HCT116 (cell line): Measurements from ENCODE around the gene POLR3GL.

Experiments used
- CEBPB ChIP-seq: IDR thresholded peaks from 2 replicates; pipeline ENCODE4 v1.6.1; 2012; ENCODE audit warnings: low read depth
- CTCF ChIP-seq, 3 experiments: fragments of 200-600 bp in 1 of 3; sonication (generic) in 1 of 3; IDR thresholded peaks in 2 of 3; conservative IDR thresholded peaks in 1 of 3; 2 replicates each; pipeline ENCODE4 v1.5.1; 2012 to 2017; ENCODE audit warnings: low read depth in 2 of 3, low read length in 2 of 3, antibody characterized with exemption in 1 of 3, borderline replicate concordance in 1 of 3, control low read depth in 1 of 3, mild to moderate bottlenecking in 1 of 3, mixed read lengths in 1 of 3, mixed run types in 1 of 3, moderate library complexity in 1 of 3; ENCODE audit not compliant: insufficient read depth in 1 of 3
- EGR1 ChIP-seq: IDR thresholded peaks from 2 replicates; pipeline ENCODE4 v1.6.1; 2012; ENCODE audit warnings: low read depth
- EZH2 ChIP-seq: fragments of 200-600 bp; sonication (generic); IDR thresholded peaks from 2 replicates; pipeline ENCODE4 v1.6.1; 2017; ENCODE audit warnings: antibody characterized with exemption, mixed run types
- FOSL1 ChIP-seq: IDR thresholded peaks from 2 replicates; pipeline ENCODE4 v1.6.1; 2012; ENCODE audit warnings: low read depth
- JUND ChIP-seq: IDR thresholded peaks from 2 replicates; pipeline ENCODE4 v1.6.1; 2012
- POLR2A ChIP-seq: IDR thresholded peaks from 2 replicates; pipeline ENCODE4 v1.7.0; 2011; ENCODE audit warnings: borderline replicate concordance; ENCODE audit not compliant: insufficient read depth, insufficient read length; ENCODE audit errors: extremely low read depth
- POLR2AphosphoS5 ChIP-seq: IDR thresholded peaks from 2 replicates; pipeline ENCODE4 v1.6.1; 2011; ENCODE audit warnings: mild to moderate bottlenecking, low read depth, low read length, moderate library complexity
- SIN3A ChIP-seq: IDR thresholded peaks from 2 replicates; pipeline ENCODE4 v1.6.1; 2012; ENCODE audit warnings: low read depth
- SP1 ChIP-seq: IDR thresholded peaks from 2 replicates; pipeline ENCODE4 v1.6.1; 2012; ENCODE audit warnings: low read depth
- SRF ChIP-seq: IDR thresholded peaks from 2 replicates; pipeline ENCODE4 v1.6.1; 2012; ENCODE audit warnings: low read depth
- TF ChIP-seq, protein P1 (sequence below): IDR thresholded peaks from 2 replicates; pipeline ENCODE4 v1.6.1; 2012
- TF ChIP-seq, protein P2 (sequence below): IDR thresholded peaks from 2 replicates; pipeline ENCODE4 v1.6.1; 2012
- TF ChIP-seq, protein P3 (sequence below): IDR thresholded peaks from 2 replicates; pipeline ENCODE4 v1.6.1; 2012; ENCODE audit warnings: low read depth

DNA sequence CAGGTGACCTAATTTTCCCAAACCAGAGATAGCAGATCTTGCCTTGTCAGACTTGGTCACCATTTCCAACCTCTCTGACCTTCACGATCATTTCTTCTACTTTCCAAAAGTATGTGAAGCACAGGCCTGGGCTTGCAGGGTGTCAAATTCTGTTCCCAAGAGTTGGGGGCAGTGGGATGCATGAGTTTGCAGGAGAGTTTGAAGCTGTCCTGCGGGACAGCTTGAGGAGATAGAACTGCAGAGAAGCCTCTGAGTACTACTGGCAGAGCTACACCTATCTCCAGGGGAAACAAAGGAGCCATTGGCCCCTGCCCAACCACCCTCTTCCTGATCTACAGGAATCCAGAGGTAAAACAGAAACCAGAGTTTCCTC is 20.6 kb downstream of the POLR3GL start:
- no peak for TF ChIP-seq CTCF (IDR thresholded peaks at IDR 0.05 in 2 of 3, conservative IDR thresholded peaks at IDR 0.05 in 1 of 3; ENCODE audit: borderline replicate concordance in 1 of 3, insufficient read depth in 1 of 3, low read depth in 2 of 3, low read length in 2 of 3)
- TF ChIP-seq POLR2AphosphoS5 = no peak
- TF ChIP-seq, protein P1, sequence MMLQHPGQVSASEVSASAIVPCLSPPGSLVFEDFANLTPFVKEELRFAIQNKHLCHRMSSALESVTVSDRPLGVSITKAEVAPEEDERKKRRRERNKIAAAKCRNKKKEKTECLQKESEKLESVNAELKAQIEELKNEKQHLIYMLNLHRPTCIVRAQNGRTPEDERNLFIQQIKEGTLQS = no peak
- no peak for TF ChIP-seq EGR1
- TF ChIP-seq, protein P2, sequence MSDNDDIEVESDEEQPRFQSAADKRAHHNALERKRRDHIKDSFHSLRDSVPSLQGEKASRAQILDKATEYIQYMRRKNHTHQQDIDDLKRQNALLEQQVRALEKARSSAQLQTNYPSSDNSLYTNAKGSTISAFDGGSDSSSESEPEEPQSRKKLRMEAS = no peak
- TF ChIP-seq SIN3A = no peak
- TF ChIP-seq SRF = no peak
- no peak for TF ChIP-seq FOSL1
- TF ChIP-seq, protein P3, sequence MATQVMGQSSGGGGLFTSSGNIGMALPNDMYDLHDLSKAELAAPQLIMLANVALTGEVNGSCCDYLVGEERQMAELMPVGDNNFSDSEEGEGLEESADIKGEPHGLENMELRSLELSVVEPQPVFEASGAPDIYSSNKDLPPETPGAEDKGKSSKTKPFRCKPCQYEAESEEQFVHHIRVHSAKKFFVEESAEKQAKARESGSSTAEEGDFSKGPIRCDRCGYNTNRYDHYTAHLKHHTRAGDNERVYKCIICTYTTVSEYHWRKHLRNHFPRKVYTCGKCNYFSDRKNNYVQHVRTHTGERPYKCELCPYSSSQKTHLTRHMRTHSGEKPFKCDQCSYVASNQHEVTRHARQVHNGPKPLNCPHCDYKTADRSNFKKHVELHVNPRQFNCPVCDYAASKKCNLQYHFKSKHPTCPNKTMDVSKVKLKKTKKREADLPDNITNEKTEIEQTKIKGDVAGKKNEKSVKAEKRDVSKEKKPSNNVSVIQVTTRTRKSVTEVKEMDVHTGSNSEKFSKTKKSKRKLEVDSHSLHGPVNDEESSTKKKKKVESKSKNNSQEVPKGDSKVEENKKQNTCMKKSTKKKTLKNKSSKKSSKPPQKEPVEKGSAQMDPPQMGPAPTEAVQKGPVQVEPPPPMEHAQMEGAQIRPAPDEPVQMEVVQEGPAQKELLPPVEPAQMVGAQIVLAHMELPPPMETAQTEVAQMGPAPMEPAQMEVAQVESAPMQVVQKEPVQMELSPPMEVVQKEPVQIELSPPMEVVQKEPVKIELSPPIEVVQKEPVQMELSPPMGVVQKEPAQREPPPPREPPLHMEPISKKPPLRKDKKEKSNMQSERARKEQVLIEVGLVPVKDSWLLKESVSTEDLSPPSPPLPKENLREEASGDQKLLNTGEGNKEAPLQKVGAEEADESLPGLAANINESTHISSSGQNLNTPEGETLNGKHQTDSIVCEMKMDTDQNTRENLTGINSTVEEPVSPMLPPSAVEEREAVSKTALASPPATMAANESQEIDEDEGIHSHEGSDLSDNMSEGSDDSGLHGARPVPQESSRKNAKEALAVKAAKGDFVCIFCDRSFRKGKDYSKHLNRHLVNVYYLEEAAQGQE = no peak
- no peak for TF ChIP-seq SP1
- no peak for TF ChIP-seq POLR2A
- no peak for TF ChIP-seq EZH2
- no peak for TF ChIP-seq CEBPB
- no peak for TF ChIP-seq JUND
